Occipital lobe (tissue), 2 donors: ENCODE measurements around the gene MRPL24. TPM values are rescaled to one million over a fixed set of nuclear protein-coding genes. Genes with fewer than 3 reads are reported as not detected.

Experiments used
- DNase-seq: peaks from one replicate; lab custom pipeline; 2025; lab: John Stamatoyannopoulos, UW
- total RNA-seq: library from RNA; depleted of rRNA; stranded (reverse); fragments of >200 nt; gene quantifications from one replicate; pipeline ENCODE4 v1.2.3, GENCODE V29; 2014

The MRPL24 gene
- total RNA-seq, 1 donor from 2014 or later = 10.6 TPM

DNA sequence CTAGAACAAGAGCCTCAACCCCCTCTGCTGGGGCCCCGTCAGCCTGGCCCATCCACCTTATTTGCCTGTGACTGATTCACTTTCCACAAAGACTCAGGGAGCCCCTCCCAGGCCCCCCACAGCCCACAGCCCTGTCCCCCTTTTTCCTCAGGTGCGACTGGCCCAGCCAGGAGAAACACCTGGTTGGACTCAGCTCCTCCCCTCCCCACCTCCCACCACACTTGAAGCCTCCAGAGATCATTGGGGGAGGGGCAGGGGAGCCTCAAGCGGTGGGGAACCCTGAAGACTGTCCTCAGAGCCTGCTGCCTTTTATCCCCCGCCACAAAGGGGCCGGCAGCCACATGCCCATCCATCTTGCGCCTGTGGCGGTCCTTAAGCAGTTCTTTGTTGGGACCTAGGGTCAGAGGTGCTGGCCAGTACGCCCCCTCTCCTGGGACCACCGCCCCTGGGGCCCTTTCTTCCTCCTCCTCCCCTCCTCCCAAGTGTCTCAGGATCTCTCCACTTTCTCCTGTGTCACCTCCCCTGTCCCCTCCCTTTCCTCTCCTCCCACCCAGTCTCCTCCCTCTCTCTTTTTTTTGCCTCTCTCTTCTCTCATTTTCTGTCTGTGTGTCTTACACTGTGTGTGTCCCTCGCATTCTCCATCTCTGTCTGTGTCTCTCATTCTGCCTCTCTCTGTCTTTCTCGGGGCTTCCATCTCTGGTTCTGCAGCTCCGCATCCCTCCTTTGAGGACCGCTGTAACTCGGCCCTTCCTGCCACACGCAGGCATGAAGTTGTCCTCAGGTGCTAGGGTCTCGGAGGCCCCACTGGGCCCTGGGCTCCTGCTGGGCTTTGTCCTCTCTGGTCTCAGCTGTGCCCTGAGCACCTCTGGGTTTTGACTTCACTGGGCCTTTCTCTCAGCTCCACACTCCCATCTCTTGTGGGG lies 47.7 kb downstream of the MRPL24 start:
- no peak for DNase-seq

DNA sequence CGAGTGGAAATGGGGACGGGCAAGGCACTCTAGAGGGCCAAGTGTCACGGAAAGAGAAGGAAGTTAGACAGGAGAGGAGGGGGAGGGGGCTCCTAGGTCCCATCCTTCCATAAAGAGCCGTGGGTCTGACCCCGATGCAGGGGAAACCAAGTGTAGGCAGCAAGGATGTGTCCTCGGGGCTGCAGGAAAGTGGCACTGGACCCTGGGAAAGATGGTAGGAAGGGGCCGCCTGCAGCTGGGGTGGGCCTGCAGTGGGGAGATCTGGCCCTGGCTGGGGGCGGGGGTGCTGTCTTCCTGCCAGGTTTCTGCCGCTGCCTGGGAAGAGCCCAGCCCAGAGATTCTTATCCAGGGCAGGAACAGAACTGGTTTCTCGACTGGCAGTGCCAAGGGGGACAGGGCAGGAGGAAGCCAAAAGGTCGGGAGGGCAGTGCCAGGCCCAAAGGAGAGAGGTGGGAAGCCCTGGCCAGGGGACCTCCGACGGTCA lies 48.4 kb downstream of the MRPL24 start:
- no peak for DNase-seq

DNA sequence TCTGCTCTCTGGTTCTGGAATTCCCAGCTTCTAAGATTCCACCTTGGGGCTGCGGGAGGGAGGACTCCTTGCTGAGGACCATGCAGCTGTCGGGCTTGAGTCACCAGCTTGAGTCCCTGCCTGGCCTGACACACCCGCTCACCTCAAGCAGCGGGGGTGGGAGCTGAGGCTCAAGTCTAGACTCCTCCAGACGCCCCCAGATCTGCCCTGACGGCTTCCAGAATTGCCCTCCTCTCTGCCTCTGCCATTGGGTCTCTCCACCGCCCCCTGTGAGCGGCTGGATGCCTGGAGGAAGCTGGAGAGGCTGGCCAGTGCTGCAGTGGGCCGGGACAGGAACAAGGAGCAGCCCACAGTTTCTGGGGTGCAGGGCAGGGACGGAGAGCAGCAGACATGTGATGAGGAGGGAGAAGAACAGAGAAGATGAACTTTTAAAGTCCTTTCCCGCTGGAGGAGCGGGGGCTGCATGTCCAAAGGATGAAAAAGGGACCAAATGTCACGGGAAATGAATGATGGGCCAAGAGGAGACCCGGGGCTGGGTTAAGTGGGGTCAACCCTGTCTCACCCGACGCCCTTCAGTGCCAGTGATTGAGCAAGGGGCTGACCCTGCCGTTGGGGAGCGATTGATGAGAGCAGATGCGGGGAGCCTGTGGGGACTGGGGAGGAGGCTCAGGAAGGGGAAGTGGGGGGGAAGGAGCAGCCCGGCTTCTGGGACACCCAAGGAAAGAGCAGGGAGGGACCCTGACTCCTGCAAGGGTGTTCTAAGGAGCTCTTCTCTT lies 49.0 kb downstream of the MRPL24 start:
- no peak for DNase-seq

DNA sequence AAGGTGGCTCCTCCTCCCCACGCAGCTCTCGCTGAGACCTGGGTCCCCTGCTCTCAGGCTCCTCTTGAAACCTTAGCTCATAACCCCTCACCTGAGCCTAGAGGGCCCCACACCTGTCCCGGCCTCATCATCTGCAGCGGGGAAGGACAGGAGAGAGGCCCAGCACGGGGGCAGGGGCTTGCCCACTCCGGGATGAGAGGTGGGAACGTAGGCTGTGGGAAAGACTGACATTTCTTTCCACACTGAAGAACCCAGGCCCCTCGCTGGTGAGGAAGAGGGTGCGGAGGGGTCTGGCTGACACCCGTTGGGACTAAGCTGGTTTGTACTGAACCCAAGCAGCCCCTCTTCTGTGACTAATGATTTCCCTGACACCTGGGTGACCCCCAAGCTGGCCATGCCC lies 49.7 kb downstream of the MRPL24 start:
- DNase-seq = no peak

DNA sequence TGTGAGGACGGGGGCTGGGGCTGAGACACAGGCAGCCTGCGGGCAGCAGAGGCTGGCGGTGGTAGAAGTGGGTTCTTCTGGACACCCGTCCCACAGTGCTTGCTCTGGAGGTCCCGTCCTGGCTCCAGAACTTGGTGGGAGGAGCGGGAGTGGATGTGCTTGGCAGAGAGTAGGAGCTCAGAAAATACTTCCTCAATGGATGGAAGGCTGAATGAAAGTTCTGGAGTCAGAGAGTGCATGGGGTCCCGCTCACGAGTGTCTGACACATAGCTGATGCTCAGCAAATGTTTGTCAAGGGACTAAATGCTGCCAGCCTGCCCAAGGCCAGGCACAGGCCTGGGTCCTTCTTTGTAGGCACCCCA lies 50.2 kb downstream of the MRPL24 start:
- no peak for DNase-seq

DNA sequence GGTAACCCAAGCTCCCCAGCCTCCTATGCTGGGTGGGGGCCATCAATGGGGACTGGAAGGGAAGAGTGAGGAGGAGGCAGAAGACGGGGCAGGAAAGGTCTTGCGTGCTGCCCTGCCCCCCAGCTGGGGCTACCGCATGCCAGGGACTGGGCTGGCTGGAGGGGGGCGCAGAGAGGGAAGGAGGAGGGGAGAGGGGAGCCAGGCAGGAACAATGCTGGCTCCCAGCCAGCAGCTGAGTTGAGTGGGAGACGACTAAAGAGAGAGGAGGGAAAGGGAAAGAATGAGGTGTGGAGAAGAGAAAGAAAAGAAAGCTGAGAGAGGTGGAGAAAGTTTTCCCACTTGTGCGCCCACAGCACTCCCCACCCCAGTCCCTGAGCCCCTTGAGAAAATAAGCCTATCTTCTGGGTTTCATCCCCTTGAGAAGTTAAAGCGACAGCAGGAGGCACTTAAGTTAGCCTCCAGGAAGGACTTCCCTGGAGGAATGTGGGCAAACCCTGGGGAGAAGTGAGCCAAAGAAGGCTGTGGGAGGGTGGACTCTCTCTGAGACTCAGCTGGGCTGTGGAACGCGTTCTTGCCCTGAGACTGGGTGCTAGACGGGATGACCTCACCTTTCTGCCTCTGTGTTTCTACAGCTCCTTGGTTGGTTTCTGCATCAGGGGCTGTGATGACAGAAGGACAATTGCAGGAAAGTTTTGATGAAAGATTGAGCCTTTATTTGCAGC lies 50.8 kb downstream of the MRPL24 start:
- DNase-seq = no peak

DNA sequence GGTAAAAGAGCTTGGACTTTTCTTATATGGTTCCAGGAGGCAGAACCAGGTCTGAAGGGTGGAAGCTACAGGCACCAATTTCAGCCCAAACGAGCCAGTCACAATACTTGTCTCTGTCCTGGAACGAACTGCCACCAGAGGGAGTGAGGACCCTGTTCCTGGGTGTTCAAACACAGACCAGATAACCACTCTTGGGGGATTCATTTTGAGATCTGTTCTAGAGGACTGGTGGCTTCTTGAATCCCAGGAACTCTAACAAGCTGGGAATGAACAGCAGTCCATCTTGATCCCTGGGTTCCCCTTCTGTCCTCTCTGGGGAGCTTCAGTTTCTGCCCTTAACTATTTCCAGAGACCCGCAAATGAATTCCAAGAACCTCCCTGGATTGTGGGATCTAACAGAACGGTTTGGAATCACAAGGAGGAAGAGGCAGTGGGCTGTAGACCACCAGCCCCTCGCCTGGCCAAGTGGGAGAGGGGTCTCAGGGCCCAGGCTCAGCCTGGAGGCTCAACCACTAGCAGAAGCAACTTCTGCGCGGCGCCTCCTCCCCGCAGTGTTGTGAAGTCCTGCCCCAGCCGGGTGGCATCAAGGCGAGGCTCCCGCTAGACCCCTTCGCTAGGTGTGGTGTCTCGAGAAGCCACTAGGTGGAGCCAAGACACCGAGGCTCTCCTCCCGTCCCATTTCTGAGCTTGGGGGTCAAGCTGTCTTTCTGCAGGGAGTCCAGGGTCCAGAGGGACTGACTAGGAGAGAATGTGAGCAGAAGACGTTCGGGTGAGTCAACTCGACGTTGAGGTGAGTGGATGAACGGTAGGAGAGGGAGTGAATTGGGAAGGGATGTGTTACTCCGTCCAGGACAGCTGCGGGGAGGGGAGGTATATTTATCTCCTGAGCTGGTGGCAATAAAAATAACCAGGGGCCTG lies 51.6 kb downstream of the MRPL24 start:
- no peak for DNase-seq

Other genes with a start within 250 kb of the MRPL24 start
- 3.7 TPM for gene MEF2D, start 240.3 kb downstream of the MRPL24 start, total RNA-seq
- gene IQGAP3, start 168.5 kb downstream of the MRPL24 start, total RNA-seq = 1.1 TPM
- not detected for gene TTC24, start 161.4 kb downstream of the MRPL24 start, total RNA-seq
- gene NAXE, start 149.3 kb downstream of the MRPL24 start, total RNA-seq = 26.5 TPM
- gene GPATCH4, start 139.6 kb downstream of the MRPL24 start, total RNA-seq = 10.3 TPM
- not detected for gene HAPLN2, start 121.7 kb downstream of the MRPL24 start, total RNA-seq
- gene BCAN, start 99.0 kb downstream of the MRPL24 start, total RNA-seq = 95.8 TPM
- gene NES, start 63.7 kb downstream of the MRPL24 start, total RNA-seq = 24.0 TPM
- gene CRABP2, start 35.5 kb downstream of the MRPL24 start, total RNA-seq = 3.1 TPM
- gene METTL25B, start 12.6 kb downstream of the MRPL24 start, total RNA-seq = 9.2 TPM
- 6.2 TPM for gene ISG20L2, start 12.3 kb downstream of the MRPL24 start, total RNA-seq
- 61.6 TPM for gene HDGF, start 10.6 kb upstream of the MRPL24 start, total RNA-seq
- gene PRCC, start 26.4 kb upstream of the MRPL24 start, total RNA-seq = 16.2 TPM
- not detected for gene SH2D2A, start 75.8 kb upstream of the MRPL24 start, total RNA-seq
- gene INSRR, start 118.0 kb upstream of the MRPL24 start, total RNA-seq = 0.31 TPM
- not detected for gene NTRK1, start 119.8 kb upstream of the MRPL24 start, total RNA-seq
- gene PEAR1, start 152.6 kb upstream of the MRPL24 start, total RNA-seq = 0.31 TPM
- gene LRRC71, start 179.5 kb upstream of the MRPL24 start, total RNA-seq = 0.16 TPM